HepG2 (cell line): ENCODE results near the gene SMPX. TPM values are rescaled to one million over a fixed set of nuclear protein-coding genes. Genes with fewer than 3 reads are reported as not detected.

Experiments
- ATAC-seq: fragments of 200-7000 bp; cut with Tn5 transposase; 3 replicates; pipeline ENCODE4 v1.9.1; 2020; ENCODE audit warnings: mild to moderate bottlenecking, moderate library complexity
- BruUV-seq: library from RNA; stranded (reverse); fragments of 400-500 nt; replicated peaks from 2 replicates; lab custom pipeline; 2021; lab: Mats Ljungman, UMichigan
- CTCF ChIA-PET: fragments of 300-600 bp; formaldehyde crosslinking; extraction: SDS; loops from one replicate; lab custom pipeline; 2021; ENCODE audit warnings: low total read pairs, inconsistent platforms, low intra/inter-chr PET ratio; lab: Yijun Ruan, JAX
- POLR2A ChIA-PET: fragments of 350-600 bp; sonication (Branson Sonifier 250); formaldehyde crosslinking; loops from one replicate; lab custom pipeline; 2020; ENCODE audit warnings: antibody characterized with exemption, inconsistent platforms; lab: Yijun Ruan, JAX
- DNase-seq: peaks from one replicate; pipeline ENCODE4 v3.0.0-alpha.2; 2015; ENCODE audit warnings: low spot score
- FAIRE-seq: peaks from 3 replicates; lab custom pipeline; 2011; peaks lifted over from hg19 to GRCh38; lab: Jason Lieb, UNC
- H2AFZ ChIP-seq: one replicate; pipeline ENCODE4 v1.6.1; 2011; ENCODE audit warnings: low read length, inconsistent platforms
- H3K27ac ChIP-seq: fragments of 300-600 bp; 3 replicates; pipeline ENCODE4 v1.8.0; 2011; ENCODE audit warnings: mixed run types, mild to moderate bottlenecking, mixed read lengths, low read length, inconsistent platforms; ENCODE audit not compliant: insufficient read depth; ENCODE audit errors: extremely low read length
- H3K27me3 ChIP-seq, 2 experiments: fragments of 200-600 bp in 1 of 2; 2 replicates in 1 of 2; 3 replicates in 1 of 2; pipeline versions ENCODE4 v1.6.0 to v1.8.0; 2011; ENCODE audit warnings: low read length in 2 of 2, mild to moderate bottlenecking in 2 of 2, moderate library complexity in 2 of 2, inconsistent platforms in 1 of 2; ENCODE audit not compliant: insufficient read depth in 2 of 2, control insufficient read depth in 1 of 2
- H3K36me3 ChIP-seq, 2 experiments: fragments of 200-600 bp in 1 of 2; replicated peaks in 1 of 2; 2 replicates in 1 of 2; 3 replicates in 1 of 2; pipeline versions ENCODE4 v1.5.1 to v1.8.0; 2011; ENCODE audit warnings: low read length in 2 of 2, inconsistent platforms in 1 of 2; ENCODE audit not compliant: insufficient read depth in 2 of 2, control insufficient read depth in 1 of 2
- H3K4me1 ChIP-seq: 2 replicates; pipeline ENCODE4 v1.5.1; 2012; ENCODE audit warnings: low read length, inconsistent platforms; ENCODE audit not compliant: insufficient read depth
- H3K4me2 ChIP-seq: 2 replicates; pipeline ENCODE4 v1.6.0; 2011; ENCODE audit warnings: low read depth, low read length, inconsistent platforms
- H3K4me3 ChIP-seq, 3 experiments: fragments of 200-600 bp in 1 of 3; sonication (generic), shearing (Covaris generic) in 1 of 3; replicated peaks in 1 of 3; 2 replicates each; pipeline ENCODE4 v1.5.1; 2011 to 2016; ENCODE audit warnings: low read length in 3 of 3, inconsistent platforms in 2 of 3, low read depth in 2 of 3, mild to moderate bottlenecking in 2 of 3, control low read depth in 1 of 3, mixed read lengths in 1 of 3; ENCODE audit not compliant: insufficient read depth in 1 of 3
- H3K79me2 ChIP-seq: one replicate; pipeline ENCODE4 v1.6.1; 2011; ENCODE audit warnings: low read length, inconsistent platforms; ENCODE audit not compliant: insufficient read depth
- H3K9ac ChIP-seq: 2 replicates; pipeline ENCODE4 v1.6.0; 2011; ENCODE audit warnings: mild to moderate bottlenecking, low read depth, low read length, inconsistent platforms; ENCODE audit not compliant: insufficient read depth
- H3K9me3 ChIP-seq: 2 replicates; pipeline ENCODE4 v1.5.1; 2012; ENCODE audit warnings: mild to moderate bottlenecking, low read length
- H4K20me1 ChIP-seq: 2 replicates; pipeline ENCODE4 v1.6.0; 2011; ENCODE audit warnings: inconsistent platforms, mild to moderate bottlenecking, low read length, moderate library complexity; ENCODE audit not compliant: insufficient read depth
- ATF7 ChIP-seq, 2 experiments: fragments of 450-650 bp in 1 of 2; sonication (generic) in 1 of 2; formaldehyde crosslinking in 1 of 2; IDR thresholded peaks; 2 replicates each; pipeline versions ENCODE4 v1.4.0 to v1.6.1; 2016 to 2020; ENCODE audit warnings: antibody characterized with exemption in 1 of 2, mild to moderate bottlenecking in 1 of 2, missing genetic modification reagents in 1 of 2
- CREB1 ChIP-seq, 2 experiments: fragments of 450-650 bp in 1 of 2; IDR thresholded peaks; 2 replicates each; pipeline ENCODE4 v1.6.1; 2016 to 2017; ENCODE audit warnings: control low read depth in 1 of 2, mild to moderate bottlenecking in 1 of 2, missing compliant biosample characterization in 1 of 2, missing genetic modification characterization in 1 of 2
- MEIS2 ChIP-seq: sonication (generic); formaldehyde crosslinking; IDR thresholded peaks from 2 replicates; pipeline ENCODE4 v1.9.0; 2021; ENCODE audit warnings: mild to moderate bottlenecking, missing genetic modification reagents
- RXRA ChIP-seq: sonication (generic); formaldehyde crosslinking; IDR thresholded peaks from 2 replicates; pipeline ENCODE4 v1.5.1; 2020; ENCODE audit warnings: missing genetic modification reagents
- TP53 ChIP-seq: sonication (generic); formaldehyde crosslinking; conservative IDR thresholded peaks from 2 replicates; pipeline ENCODE4 v1.4.0; 2020; ENCODE audit warnings: missing genetic modification reagents
- ZNF234 ChIP-seq: sonication (generic); formaldehyde crosslinking; conservative IDR thresholded peaks from 2 replicates; pipeline ENCODE4 v1.5.1; 2020; ENCODE audit warnings: mild to moderate bottlenecking, missing genetic modification reagents
- in situ Hi-C: cut with HindIII; loops from 2 replicates; pipeline ENCODE4 v1.10.0; 2017; ENCODE audit warnings: low pct_unique_long_range_greater_than_20kb; ENCODE audit not compliant: extremely low pct_ligation_motif_present
- intact Hi-C: fragments of 100-400 bp; cut with micrococcal nuclease; formaldehyde crosslinking; loops from one replicate; pipeline ENCODE4 v1.10.0; 2022; ENCODE audit not compliant: unreplicated experiment
- polyA plus RNA-seq, 8 experiments: library from polyadenylated mRNA; depleted of rRNA in 3 of 8; stranded (reverse) in 7 of 8; unstranded in 1 of 8; fragments of >200 nt; fragmentation: Illumina TruSeq in 4 of 8; extraction: Trizol in 4 of 8; gene quantifications; 2 replicates each; pipeline versions ENCODE4 v1.2.1 to v1.2.3, GENCODE V29; 2011 to 2016; ENCODE audit warnings: low read depth in 4 of 8, missing spikeins in 1 of 8, mixed read lengths in 1 of 8; ENCODE audit not compliant: insufficient read depth in 1 of 8
- total RNA-seq, 5 experiments: library from RNA; depleted of rRNA; stranded (reverse); fragments of >200 nt; fragmentation: Illumina TruSeq; extraction: Trizol; gene quantifications; 2 replicates each; pipeline ENCODE4 v1.2.3, GENCODE V29; 2016; ENCODE audit warnings: low read depth in 1 of 5
- TF ChIP-seq, protein P1 (sequence below): sonication (generic); formaldehyde crosslinking; IDR thresholded peaks from 2 replicates; pipeline ENCODE4 v1.4.0; 2020; ENCODE audit warnings: missing genetic modification reagents, borderline replicate concordance
- TF ChIP-seq, protein P2 (sequence below): sonication (generic); formaldehyde crosslinking; IDR thresholded peaks from 2 replicates; pipeline ENCODE4 v1.9.0; 2021; ENCODE audit warnings: missing genetic modification reagents, borderline replicate concordance

Gene SMPX
- total and polyA plus RNA-seq, 2 of the 13 experiments (the other 11 are each of a cell fraction or from before 2014, with no cell fraction given), result 0.95 to 1.8 TPM

DNA sequence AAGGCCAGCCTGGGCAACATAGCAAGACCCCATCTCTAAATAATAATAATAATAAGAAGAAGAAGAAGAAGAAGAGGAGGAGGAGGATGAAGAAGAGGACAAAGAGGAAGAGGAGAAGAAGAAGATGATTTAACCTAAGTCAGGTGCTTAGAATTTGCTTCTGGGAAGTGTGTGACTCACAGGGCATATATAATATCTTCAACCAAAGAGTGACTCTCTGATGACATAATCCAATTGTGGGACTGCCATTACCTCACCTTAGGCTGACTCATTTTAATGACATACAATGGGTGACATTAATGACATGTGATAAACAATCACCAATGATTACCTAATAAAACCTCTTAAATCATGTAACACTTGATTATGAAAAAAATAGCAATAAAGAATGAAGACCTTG, 48.8 kb upstream of the SMPX start:
- ATAC-seq (no peak), FAIRE-seq (no peak), DNase-seq (no peak)
- CTCF ChIA-PET, result no interaction called here
- in situ Hi-C loops, result no loop called here
- peaks cover 3% of the 10 kb centered on the region; the same call in 1 of the 2 replicates for H3K9me3 ChIP-seq
- intact Hi-C loops, result no loop called here
- H3K9ac ChIP-seq, result no peak overlapping the region
- POLR2A ChIA-PET, result no interaction called here
- TF ChIP-seq CREB1 (IDR thresholded peaks at IDR 0.05), result 0 out of 2 replicates have a peak, but pooled peaks have one; percentile 12
- no peak for TF ChIP-seq CREB1 (CRISPR knock-in tag; IDR thresholded peaks at IDR 0.05)
- no peak for TF ChIP-seq MEIS2 (CRISPR knock-in tag)
- TF ChIP-seq ATF7 (IDR thresholded peaks at IDR 0.05), result 0 out of 2 replicates have a peak, but pooled peaks have one; percentile 28
- no peak for TF ChIP-seq ATF7 (CRISPR knock-in tag; IDR thresholded peaks at IDR 0.05)
- H4K20me1 ChIP-seq, result no peaks in the 10 kb centered on the region
- H3K4me3 ChIP-seq, result no peak overlapping the region
- peaks cover 18% of the 10 kb centered on the region; the same call in 1 of the 2 replicates for H3K4me1 ChIP-seq
- H3K4me2 ChIP-seq, result no peak overlapping the region
- H3K79me2 ChIP-seq, result no peaks in the 10 kb centered on the region
- H2AFZ ChIP-seq, result no peak overlapping the region
- no peak overlapping the region for H3K27ac ChIP-seq
- BruUV-seq, result no TSS peak
- no peaks in the 10 kb centered on the region for H3K27me3 ChIP-seq
- H3K36me3 ChIP-seq, result no peaks in the 10 kb centered on the region

DNA sequence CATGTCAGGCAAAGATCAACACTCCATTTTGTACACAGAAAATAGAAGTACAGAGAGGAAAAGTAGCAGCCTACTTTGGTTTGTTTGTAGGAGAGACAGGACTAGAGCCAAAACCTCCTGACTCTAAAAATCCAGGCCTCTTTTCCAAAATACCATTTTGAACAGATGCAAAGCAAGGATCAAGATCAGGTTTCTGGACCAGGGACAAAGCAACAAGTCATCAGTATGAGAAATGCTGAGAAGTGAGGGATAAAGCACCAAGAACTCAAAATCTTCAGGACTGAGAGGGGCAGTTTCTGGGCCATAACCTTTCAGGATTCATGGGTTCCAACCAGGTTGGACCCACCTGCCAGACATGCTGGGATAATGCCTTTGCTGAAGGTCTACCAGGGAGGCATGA, 44.9 kb upstream of the SMPX start:
- POLR2A ChIA-PET, result no interaction called here
- Histone ChIP-seq H3K4me1 (peaks cover 46% of the 10 kb centered on the region), H3K27me3 (no peaks in the 10 kb centered on the region), H4K20me1 (no peaks in the 10 kb centered on the region), H3K79me2 (no peaks in the 10 kb centered on the region), H3K4me3 (no peak overlapping the region), H3K36me3 (no peaks in the 10 kb centered on the region), H3K9ac (no peak overlapping the region), H3K9me3 (no peaks in the 10 kb centered on the region), H3K27ac (no peak overlapping the region), H2AFZ (no peak overlapping the region), H3K4me2 (no peak overlapping the region)
- FAIRE-seq (no peak), DNase-seq (no peak), ATAC-seq (no peak)
- TF ChIP-seq ZNF234 (CRISPR knock-in tag), result no peak
- TF ChIP-seq, protein P1, sequence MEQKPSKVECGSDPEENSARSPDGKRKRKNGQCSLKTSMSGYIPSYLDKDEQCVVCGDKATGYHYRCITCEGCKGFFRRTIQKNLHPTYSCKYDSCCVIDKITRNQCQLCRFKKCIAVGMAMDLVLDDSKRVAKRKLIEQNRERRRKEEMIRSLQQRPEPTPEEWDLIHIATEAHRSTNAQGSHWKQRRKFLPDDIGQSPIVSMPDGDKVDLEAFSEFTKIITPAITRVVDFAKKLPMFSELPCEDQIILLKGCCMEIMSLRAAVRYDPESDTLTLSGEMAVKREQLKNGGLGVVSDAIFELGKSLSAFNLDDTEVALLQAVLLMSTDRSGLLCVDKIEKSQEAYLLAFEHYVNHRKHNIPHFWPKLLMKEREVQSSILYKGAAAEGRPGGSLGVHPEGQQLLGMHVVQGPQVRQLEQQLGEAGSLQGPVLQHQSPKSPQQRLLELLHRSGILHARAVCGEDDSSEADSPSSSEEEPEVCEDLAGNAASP (CRISPR knock-in tag), result no peak
- TF ChIP-seq, protein P2, sequence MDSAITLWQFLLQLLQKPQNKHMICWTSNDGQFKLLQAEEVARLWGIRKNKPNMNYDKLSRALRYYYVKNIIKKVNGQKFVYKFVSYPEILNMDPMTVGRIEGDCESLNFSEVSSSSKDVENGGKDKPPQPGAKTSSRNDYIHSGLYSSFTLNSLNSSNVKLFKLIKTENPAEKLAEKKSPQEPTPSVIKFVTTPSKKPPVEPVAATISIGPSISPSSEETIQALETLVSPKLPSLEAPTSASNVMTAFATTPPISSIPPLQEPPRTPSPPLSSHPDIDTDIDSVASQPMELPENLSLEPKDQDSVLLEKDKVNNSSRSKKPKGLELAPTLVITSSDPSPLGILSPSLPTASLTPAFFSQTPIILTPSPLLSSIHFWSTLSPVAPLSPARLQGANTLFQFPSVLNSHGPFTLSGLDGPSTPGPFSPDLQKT (CRISPR knock-in tag), result no peak
- TF ChIP-seq TP53 (CRISPR knock-in tag), result no peak
- TF ChIP-seq RXRA (CRISPR knock-in tag), result no peak
- BruUV-seq, result no TSS peak
- CTCF ChIA-PET, result no interaction called here
- in situ Hi-C loops (no loop called here), intact Hi-C loops (no loop called here)
